Mucosa of gallbladder (tissue), 1 donor: ENCODE measurements around the gene C10orf143. TPM values are rescaled to one million over a fixed set of nuclear protein-coding genes. Genes with fewer than 3 reads are reported as not detected.
"Not testable (repeated sequence)": the region's sequence is repeated elsewhere in the genome, so short reads cannot be mapped to it uniquely, and the experiment has no call there.

Source experiments
- DNase-seq: peaks from one replicate; pipeline ENCODE4 v3.0.0-alpha.2; 2020; ENCODE audit warnings: low spot score
- total RNA-seq: library from RNA; stranded (reverse); gene quantifications from one replicate; pipeline ENCODE4 v1.2.1, GENCODE V29; 2021
- donor health status: DM: no; HTN: no; CAD: no.

The C10orf143 gene
- total RNA-seq, result 4.8 TPM

GRCh38 chr10:130110246-130111112 is at the start of gene C10orf143:
Gene C10orf143, minus strand, starts transcription at chr10:130110830. Its CDS starts 58 bp downstream, at chr10:130110772.
- peak; percentile 98 for DNase-seq

GRCh38 chr10:130159192-130159794 is 48.7 kb upstream of the C10orf143 start:
- no peak for DNase-seq

- DNase-seq, result no peak
Observed at GRCh38 chr10:130146042-130146441, 35.4 kb upstream of the C10orf143 start.

GRCh38 chr10:130141878-130142277 is 31.2 kb upstream of the C10orf143 start:
- DNase-seq, result no peak

GRCh38 chr10:130141460-130141859 is 30.8 kb upstream of the C10orf143 start:
- no peak for DNase-seq

- DNase-seq, result no peak
Observed at GRCh38 chr10:130141038-130141437, 30.4 kb upstream of the C10orf143 start.

GRCh38 chr10:130140425-130140824 is 29.8 kb upstream of the C10orf143 start:
- DNase-seq, result no peak

GRCh38 chr10:130138479-130138866 is 27.8 kb upstream of the C10orf143 start:
- peak; percentile 17 for DNase-seq

GRCh38 chr10:130137659-130138478 is 27.2 kb upstream of the C10orf143 start:
- no peak for DNase-seq

GRCh38 chr10:130137090-130137448 is 26.4 kb upstream of the C10orf143 start:
- no peak for DNase-seq

- DNase-seq, result peak; percentile 88
Observed at GRCh38 chr10:130136226-130137089, 25.8 kb upstream of the C10orf143 start, which contains the start of gene GLRX3. Gene GLRX3, plus strand, starts transcription at chr10:130136391. Its CDS starts 30 bp downstream, at chr10:130136421.

GRCh38 chr10:130135676-130136225 is 25.1 kb upstream of the C10orf143 start:
- DNase-seq, result no peak

- DNase-seq, result no peak
Observed at GRCh38 chr10:130128922-130129321, 18.3 kb upstream of the C10orf143 start.

- no peak for DNase-seq
Observed at GRCh38 chr10:130128062-130128781, 17.6 kb upstream of the C10orf143 start.

- peak; percentile 56 for DNase-seq
Observed at GRCh38 chr10:130127364-130128061, 16.9 kb upstream of the C10orf143 start.

- DNase-seq, result no peak
Observed at GRCh38 chr10:130121486-130122079, 11.0 kb upstream of the C10orf143 start.

- DNase-seq, result not testable (repeated sequence)
Observed at GRCh38 chr10:130117535-130117934, 6.9 kb upstream of the C10orf143 start.

- DNase-seq, result not testable (repeated sequence)
Observed at GRCh38 chr10:130116942-130117341, 6.3 kb upstream of the C10orf143 start.

GRCh38 chr10:130112821-130113220 is 2.2 kb upstream of the C10orf143 start:
- DNase-seq, result no peak
